Osteoblast (primary cell): ENCODE results near the gene CLDN19. TPM values are rescaled to one million over a fixed set of nuclear protein-coding genes. Genes with fewer than 3 reads are reported as not detected.

Experiments
- DNase-seq: peaks from one replicate; pipeline ENCODE4 v3.0.0; 2011; ENCODE audit warnings: low spot score, mixed read lengths; ENCODE audit not compliant: insufficient read length; ENCODE audit errors: missing footprints
- H2AFZ ChIP-seq: 2 replicates; pipeline ENCODE4 v1.6.0; 2011; ENCODE audit warnings: mild to moderate bottlenecking, low read length
- H3K27ac ChIP-seq: 2 replicates; pipeline ENCODE4 v1.5.1; 2011; ENCODE audit warnings: mild to moderate bottlenecking, low read depth, low read length, moderate library complexity
- H3K27me3 ChIP-seq: 2 replicates; pipeline ENCODE4 v1.6.0; 2012; ENCODE audit warnings: mild to moderate bottlenecking, control low read depth, inconsistent platforms, low read length, moderate library complexity; ENCODE audit not compliant: insufficient read depth
- H3K36me3 ChIP-seq: 2 replicates; pipeline ENCODE4 v1.5.1; 2011; ENCODE audit warnings: mild to moderate bottlenecking, low read length, control low read depth, moderate library complexity; ENCODE audit not compliant: insufficient read depth
- H3K4me1 ChIP-seq: 2 replicates; pipeline ENCODE4 v1.5.1; 2011; ENCODE audit warnings: mild to moderate bottlenecking, low read length, control low read depth, moderate library complexity; ENCODE audit not compliant: insufficient read depth
- H3K4me2 ChIP-seq: 2 replicates; pipeline ENCODE4 v1.6.0; 2011; ENCODE audit warnings: mild to moderate bottlenecking, low read length; ENCODE audit not compliant: insufficient read depth
- H3K4me3 ChIP-seq: fragments of 200-600 bp; sonication (generic); 3 replicates; pipeline ENCODE4 v1.5.1; 2012; ENCODE audit warnings: mild to moderate bottlenecking, low read length, inconsistent platforms; ENCODE audit not compliant: insufficient read depth
- H3K79me2 ChIP-seq: 2 replicates; pipeline ENCODE4 v1.6.0; 2012; ENCODE audit warnings: mild to moderate bottlenecking, low read length, control low read depth, inconsistent platforms; ENCODE audit not compliant: insufficient read depth
- H3K9me3 ChIP-seq: 2 replicates; pipeline ENCODE4 v1.5.1; 2011; ENCODE audit warnings: low read depth, low read length, control low read depth
- H4K20me1 ChIP-seq: 2 replicates; pipeline ENCODE4 v1.6.0; 2012; ENCODE audit warnings: mild to moderate bottlenecking, low read length, control low read depth; ENCODE audit not compliant: insufficient read depth
- CTCF ChIP-seq: IDR thresholded peaks from 2 replicates; pipeline ENCODE4 v1.5.1; 2011; ENCODE audit warnings: mild to moderate bottlenecking, low read depth, low read length, moderate library complexity; ENCODE audit errors: extremely low read depth
- total RNA-seq: library from RNA; depleted of rRNA; stranded (reverse); fragments of >200 nt; gene quantifications from 2 replicates; pipeline ENCODE4 v1.2.3, GENCODE V29; 2012

The CLDN19 gene
- total RNA-seq, 1 donor: not detected

GRCh38 chr1:42684139-42684538, 55.9 kb downstream of the CLDN19 start:
- H3K36me3 ChIP-seq: peaks cover 24% of the 10 kb centered on the region
- DNase-seq: no peak
- no peaks in the 10 kb centered on the region for H3K27me3 ChIP-seq

More at GRCh38 chr1:42684139-42684538, 55.9 kb downstream of the CLDN19 start:
- peaks cover 57% of the 10 kb centered on the region for H4K20me1 ChIP-seq
- peaks cover 69% of the 10 kb centered on the region for H3K79me2 ChIP-seq
- H3K9me3 ChIP-seq: no peaks in the 10 kb centered on the region
- no peak overlapping the region for H2AFZ ChIP-seq
- no peak for TF ChIP-seq CTCF
- H3K4me2 ChIP-seq: peak overlapping the region; percentile 79
- H3K4me1 ChIP-seq: peaks cover 48% of the 10 kb centered on the region
- peak overlapping the region; percentile 90 for H3K4me3 ChIP-seq
- H3K27ac ChIP-seq: peak overlapping the region; percentile 57

Other genes starting within 250 kb of the CLDN19 start
- 17.4 and 18.3 TPM in 2 replicates for gene PPIH, start 81.8 kb downstream of the CLDN19 start, total RNA-seq
- 481 and 491 TPM in 2 replicates for gene YBX1, start 57.8 kb downstream of the CLDN19 start, total RNA-seq
- gene P3H1, start 26.8 kb upstream of the CLDN19 start, total RNA-seq: 209 and 213 TPM in 2 replicates
- 4.7 and 5.9 TPM in 2 replicates for gene C1orf50, start 27.0 kb upstream of the CLDN19 start, total RNA-seq
- gene TMEM269, start 44.8 kb upstream of the CLDN19 start, total RNA-seq: under 0.01 TPM in 2 replicates
- gene ERMAP, start 76.9 kb upstream of the CLDN19 start, total RNA-seq: 21.7 and 29.2 TPM in 2 replicates
- 17.0 and 20.0 TPM in 2 replicates for gene SVBP, start 77.2 kb upstream of the CLDN19 start, total RNA-seq
- gene ZNF691, start 106.4 kb upstream of the CLDN19 start, total RNA-seq: 5.4 and 6.5 TPM in 2 replicates
- 28.3 and 43.4 TPM in 2 replicates for gene SLC2A1, start 218.6 kb upstream of the CLDN19 start, total RNA-seq